ENCODE measurements around the gene EIF4E.
"Not testable (repeated sequence)": the region's sequence is repeated elsewhere in the genome, so short reads cannot be mapped to it uniquely, and the experiment has no call there.

EIF4E gene

GRCh38 chr4:98850937-98851336 lies 78.0 kb downstream of the EIF4E start:
- no peak for DNase-seq (ENCODE audit: low spot score)
- TF ChIP-seq CTCF (IDR thresholded peaks at IDR 0.05; ENCODE audit: extremely low read depth, missing control alignments), result no peak

GRCh38 chr4:98848448-98848847 lies 80.5 kb downstream of the EIF4E start:
- DNase-seq (ENCODE audit: low spot score), result no peak
- no peak for TF ChIP-seq CTCF (IDR thresholded peaks at IDR 0.05; ENCODE audit: extremely low read depth, missing control alignments)

GRCh38 chr4:98845960-98846359 lies 83.0 kb downstream of the EIF4E start:
- no peak for TF ChIP-seq CTCF (IDR thresholded peaks at IDR 0.05; ENCODE audit: extremely low read depth, missing control alignments)
- no peak for DNase-seq (ENCODE audit: low spot score)

- not testable (repeated sequence) for DNase-seq (ENCODE audit: low spot score)
Observed at GRCh38 chr4:98842917-98843316, 86.0 kb downstream of the EIF4E start.

GRCh38 chr4:98838977-98839618 lies 89.8 kb downstream of the EIF4E start:
- TF ChIP-seq CTCF (IDR thresholded peaks at IDR 0.05; ENCODE audit: extremely low read depth, missing control alignments), result no peak
- DNase-seq (ENCODE audit: low spot score), result no peak

GRCh38 chr4:98838531-98838930 lies 90.4 kb downstream of the EIF4E start:
- no peak for DNase-seq (ENCODE audit: low spot score)
- no peak for TF ChIP-seq CTCF (IDR thresholded peaks at IDR 0.05; ENCODE audit: extremely low read depth, missing control alignments)

GRCh38 chr4:98833384-98833783 lies 95.5 kb downstream of the EIF4E start:
- TF ChIP-seq CTCF (IDR thresholded peaks at IDR 0.05; ENCODE audit: extremely low read depth, missing control alignments), result no peak
- no peak for DNase-seq (ENCODE audit: low spot score)

GRCh38 chr4:98831036-98831435 lies 97.9 kb downstream of the EIF4E start:
- not testable (repeated sequence) for DNase-seq (ENCODE audit: low spot score)
